Karpas-422 (cell line): ENCODE data around the gene PALM3. TPM values are rescaled to one million over a fixed set of nuclear protein-coding genes. Genes with fewer than 3 reads are reported as not detected.

Source experiments
- DNase-seq: peaks from one replicate; pipeline ENCODE4 v3.0.0-alpha.2; 2015
- H2AFZ ChIP-seq: fragments of 200-600 bp; sonication (generic); 2 replicates; pipeline ENCODE4 v1.6.1; 2014; ENCODE audit warnings: antibody characterized with exemption, low read length, mixed read lengths
- H3K27ac ChIP-seq: fragments of 200-600 bp; sonication (generic); 2 replicates; pipeline ENCODE4 v1.5.1; 2014; ENCODE audit warnings: mild to moderate bottlenecking, low read length, moderate library complexity
- H3K27me3 ChIP-seq: fragments of 200-600 bp; sonication (generic); 2 replicates; pipeline ENCODE4 v1.6.1; 2014; ENCODE audit warnings: low read length, mixed read lengths
- H3K36me3 ChIP-seq: fragments of 200-600 bp; sonication (generic); 2 replicates; pipeline ENCODE4 v1.6.1; 2014; ENCODE audit warnings: low read length, mixed read lengths; ENCODE audit not compliant: insufficient read depth
- H3K4me1 ChIP-seq: fragments of 200-600 bp; sonication (generic); 2 replicates; pipeline ENCODE4 v1.6.1; 2014; ENCODE audit warnings: mild to moderate bottlenecking, low read length, mixed read lengths
- H3K4me2 ChIP-seq: fragments of 200-600 bp; sonication (generic); 2 replicates; pipeline ENCODE4 v1.6.1; 2014; ENCODE audit warnings: low read length, low read depth, mild to moderate bottlenecking; ENCODE audit not compliant: poor library complexity, severe bottlenecking
- H3K4me3 ChIP-seq: fragments of 200-600 bp; sonication (generic); 2 replicates; pipeline ENCODE4 v1.5.1; 2014; ENCODE audit warnings: mild to moderate bottlenecking, antibody characterized with exemption, low read length, mixed read lengths
- H3K79me2 ChIP-seq: fragments of 200-600 bp; sonication (generic); 2 replicates; pipeline ENCODE4 v1.6.1; 2014; ENCODE audit warnings: mild to moderate bottlenecking, low read length, mixed read lengths
- H3K9ac ChIP-seq: fragments of 200-600 bp; sonication (generic); 2 replicates; pipeline ENCODE4 v1.6.0; 2014; ENCODE audit warnings: low read length
- H3K9me2 ChIP-seq: fragments of 200-600 bp; sonication (generic), shearing (Covaris generic); replicated peaks from 2 replicates; pipeline ENCODE4 v1.6.0; 2014; ENCODE audit warnings: mild to moderate bottlenecking, low read length, moderate library complexity; ENCODE audit not compliant: insufficient read depth
- H3K9me3 ChIP-seq: fragments of 300-700, 200-600 bp; sonication (generic); 2 replicates; pipeline ENCODE4 v1.6.1; 2014; ENCODE audit warnings: low read length, mixed read lengths
- H4K20me1 ChIP-seq: fragments of 200-600 bp; sonication (generic); 2 replicates; pipeline ENCODE4 v1.6.1; 2014; ENCODE audit warnings: mild to moderate bottlenecking, antibody characterized with exemption, low read length, low read depth; ENCODE audit not compliant: insufficient read depth
- total RNA-seq: library from RNA; depleted of rRNA; stranded (reverse); fragments of >200 nt; shearing (Covaris generic); gene quantifications from 2 replicates; pipeline ENCODE4 v1.2.3, GENCODE V29; 2014; ENCODE audit warnings: low replicate concordance

PALM3 gene
- total RNA-seq, 1 experiment from 2014 or later: not detected

GRCh38 chr19:14091081-14091812 lies 29.4 kb upstream of the PALM3 start:
- Histone ChIP-seq H3K27me3 (no peaks in the 10 kb centered on the region), H3K4me2 (peak overlapping the region; percentile 100), H3K9me3 (peaks cover 4% of the 10 kb centered on the region; the same call in 1 of the 2 replicates), H3K9me2 (no peaks in the 10 kb centered on the region), H3K4me1 (peaks cover 20% of the 10 kb centered on the region), H3K79me2 (peaks cover 14% of the 10 kb centered on the region), H2AFZ (peak overlapping the region; percentile 81; the same call in 1 of the 2 replicates), H3K36me3 (peaks cover 7% of the 10 kb centered on the region), H4K20me1 (no peaks in the 10 kb centered on the region), H3K27ac (peak overlapping the region; percentile 80), H3K4me3 (peak overlapping the region; percentile 98), H3K9ac (peak overlapping the region; percentile 94)
- DNase-seq: peak; percentile 80

- peak within 1 kb of the TSS; percentile 98 for H3K4me3 ChIP-seq
- peak within 1 kb of the TSS; percentile 94 for H3K9ac ChIP-seq
- no peaks in the 10 kb centered on the region for H3K27me3 ChIP-seq
- peaks cover 14% of the 10 kb centered on the region for H3K79me2 ChIP-seq
- peak within 1 kb of the TSS; percentile 81; the same call in 1 of the 2 replicates for H2AFZ ChIP-seq
- peak; percentile 96 for DNase-seq
- no peaks in the 10 kb centered on the region for H3K9me2 ChIP-seq
- no peaks in the 10 kb centered on the region for H4K20me1 ChIP-seq
- peak within 1 kb of the TSS; percentile 100 for H3K4me2 ChIP-seq
- H3K27ac ChIP-seq: peak within 1 kb of the TSS; percentile 80
- H3K4me1 ChIP-seq: peaks cover 20% of the 10 kb centered on the region
- H3K9me3 ChIP-seq: peaks cover 4% of the 10 kb centered on the region; the same call in 1 of the 2 replicates
- H3K36me3 ChIP-seq: peaks cover 7% of the 10 kb centered on the region
Observed at GRCh38 chr19:14090509-14091080, 28.7 kb upstream of the PALM3 start, which contains the start of gene SAMD1. SAMD1 (minus strand) TSS chr19:14090751.

- H3K9ac ChIP-seq: peak overlapping the region; percentile 74
- no peaks in the 10 kb centered on the region for H3K27me3 ChIP-seq
- no peaks in the 10 kb centered on the region for H4K20me1 ChIP-seq
- H3K9me2 ChIP-seq: no peaks in the 10 kb centered on the region
- H3K4me1 ChIP-seq: peaks cover 20% of the 10 kb centered on the region
- peak overlapping the region; percentile 79 for H3K4me3 ChIP-seq
- peaks cover 4% of the 10 kb centered on the region; the same call in 1 of the 2 replicates for H3K9me3 ChIP-seq
- peak overlapping the region; percentile 86 for H3K4me2 ChIP-seq
- peaks cover 7% of the 10 kb centered on the region for H3K36me3 ChIP-seq
- H3K79me2 ChIP-seq: peaks cover 14% of the 10 kb centered on the region
- H3K27ac ChIP-seq: peak overlapping the region; percentile 60; the same call in 1 of the 2 replicates
- DNase-seq: peak; percentile 77
- no peak overlapping the region for H2AFZ ChIP-seq
Observed at GRCh38 chr19:14089662-14090508, 28.0 kb upstream of the PALM3 start.

GRCh38 chr19:14089412-14089661 lies 27.5 kb upstream of the PALM3 start:
- peak; percentile 68 for DNase-seq
- Histone ChIP-seq H3K27me3 (no peaks in the 10 kb centered on the region), H2AFZ (no peak overlapping the region), H3K4me2 (peak overlapping the region; percentile 86), H3K27ac (0 out of 2 replicates have a peak overlapping the region, but pooled peaks have one; percentile 5), H4K20me1 (no peaks in the 10 kb centered on the region), H3K9ac (peak overlapping the region; percentile 74), H3K36me3 (peaks cover 7% of the 10 kb centered on the region), H3K4me1 (peaks cover 20% of the 10 kb centered on the region), H3K4me3 (peak overlapping the region; percentile 79), H3K9me2 (no peaks in the 10 kb centered on the region), H3K79me2 (peaks cover 14% of the 10 kb centered on the region), H3K9me3 (peaks cover 4% of the 10 kb centered on the region; the same call in 1 of the 2 replicates)

GRCh38 chr19:14088634-14089411 lies 26.9 kb upstream of the PALM3 start:
- H3K27me3 ChIP-seq: no peaks in the 10 kb centered on the region
- H4K20me1 ChIP-seq: no peaks in the 10 kb centered on the region
- peaks cover 7% of the 10 kb centered on the region for H3K36me3 ChIP-seq
- peak overlapping the region; percentile 86 for H3K4me2 ChIP-seq
- peak; percentile 38 for DNase-seq
- H3K4me3 ChIP-seq: peak overlapping the region; percentile 79
- H3K4me1 ChIP-seq: peaks cover 20% of the 10 kb centered on the region
- peak overlapping the region; percentile 74 for H3K9ac ChIP-seq
- H3K9me2 ChIP-seq: no peaks in the 10 kb centered on the region
- H2AFZ ChIP-seq: no peak overlapping the region
- peaks cover 4% of the 10 kb centered on the region; the same call in 1 of the 2 replicates for H3K9me3 ChIP-seq
- peaks cover 14% of the 10 kb centered on the region for H3K79me2 ChIP-seq
- 0 out of 2 replicates have a peak overlapping the region, but pooled peaks have one; percentile 5 for H3K27ac ChIP-seq

- peak; percentile 40 for DNase-seq
- Histone ChIP-seq H3K9ac (no peak overlapping the region), H3K4me2 (no peak overlapping the region), H3K27me3 (no peaks in the 10 kb centered on the region), H3K4me1 (peaks cover 18% of the 10 kb centered on the region), H3K9me3 (no peaks in the 10 kb centered on the region), H3K79me2 (peaks cover 14% of the 10 kb centered on the region), H3K27ac (no peak overlapping the region), H3K9me2 (no peaks in the 10 kb centered on the region), H3K4me3 (no peak overlapping the region), H2AFZ (no peak overlapping the region), H3K36me3 (peaks cover 7% of the 10 kb centered on the region), H4K20me1 (no peaks in the 10 kb centered on the region)
Observed at GRCh38 chr19:14086098-14086497, 24.2 kb upstream of the PALM3 start.

- Histone ChIP-seq H3K9ac (no peak within 1 kb of the TSS), H3K9me3 (no peaks in the 10 kb centered on the region), H3K4me1 (peaks cover 25% of the 10 kb centered on the region), H3K4me3 (no peak within 1 kb of the TSS), H3K4me2 (no peak within 1 kb of the TSS), H2AFZ (no peak within 1 kb of the TSS), H4K20me1 (no peaks in the 10 kb centered on the region), H3K79me2 (peaks cover 14% of the 10 kb centered on the region), H3K27me3 (no peaks in the 10 kb centered on the region), H3K9me2 (no peaks in the 10 kb centered on the region), H3K36me3 (peaks cover 7% of the 10 kb centered on the region), H3K27ac (no peak within 1 kb of the TSS)
- peak; percentile 44 for DNase-seq
Observed at GRCh38 chr19:14085309-14085995, 23.6 kb upstream of the PALM3 start, which contains the start of gene C19orf67. C19orf67 (minus strand) TSS chr19:14085783; CDS start chr19:14085627, 156 bp downstream.
